Ovary (tissue), 9 donors: ENCODE measurements around the gene ANO2. TPM values are rescaled to one million over a fixed set of nuclear protein-coding genes. Genes with fewer than 3 reads are reported as not detected.

ENCODE experiments used
- DNase-seq, 5 donors: peaks; one replicate each; pipeline ENCODE4 v3.0.0-alpha.2; 2019 to 2020
- H3K27ac ChIP-seq, 2 donors: fragments of 200-600 bp; one replicate each; pipeline versions ENCODE4 v1.5.1 to v1.8.0; 2019 to 2022
- H3K27me3 ChIP-seq: fragments of 200-600 bp; one replicate; pipeline ENCODE4 v1.8.0; 2022
- H3K36me3 ChIP-seq: fragments of 200-600 bp; sonication (generic); one replicate; pipeline ENCODE4 v1.5.1; 2019
- H3K4me1 ChIP-seq: one replicate; pipeline ENCODE4 v1.8.1; 2013; ENCODE audit warnings: mild to moderate bottlenecking, moderate library complexity; ENCODE audit not compliant: insufficient read depth
- H3K4me3 ChIP-seq: fragments of 200-600 bp; sonication (generic); one replicate; pipeline ENCODE4 v1.5.1; 2017
- H3K9me3 ChIP-seq, 2 donors: fragments of 200-600 bp in 1 of 2; sonication (generic) in 1 of 2; one replicate each; pipeline versions ENCODE4 v1.5.1 to v1.8.1; 2013 to 2019; ENCODE audit warnings: mild to moderate bottlenecking in 1 of 2, moderate library complexity in 1 of 2
- EP300 ChIP-seq: sonication (generic); formaldehyde crosslinking; IDR thresholded peaks from one replicate; pipeline ENCODE4 v1.6.1; 2017; ENCODE audit warnings: antibody characterized with exemption
- POLR2A ChIP-seq: fragments of 450-650 bp; IDR thresholded peaks from one replicate; pipeline ENCODE4 v1.6.1; 2017; ENCODE audit warnings: antibody characterized with exemption, mild to moderate bottlenecking, moderate library complexity
- WGBS, 3 donors: extraction: QIAGEN DNeasy Blood & Tissue Kit in 1 of 3; methylation state at CpG; one replicate each; pipeline versions ENCODE4 v1.1.5 to v1.1.7; 2013 to 2017; 5-methylcytosine and 5-hydroxymethylcytosine counted together
- intact Hi-C, 4 donors: fragments of 100-400 bp; cut with DNase I; formaldehyde crosslinking; loops; one replicate each; pipeline versions ENCODE4 v1.11.0 to v1.15.1; 2022 to 2023
- polyA plus RNA-seq, 2 donors: library from polyadenylated mRNA; stranded (reverse); fragments of 200-250 nt in 1 of 2; fragments of 350-450 nt in 1 of 2; fragmentation: Illumina TruSeq in 1 of 2; extraction: RNeasy Lipid Tissue Mini Kit (QIAGEN cat#74804) in 1 of 2; gene quantifications; one replicate each; pipeline ENCODE4 v1.2.3, GENCODE V29; 2013 to 2014
- total RNA-seq, 7 donors: library from RNA; depleted of rRNA in 2 of 7; stranded (reverse); fragments of >200 nt in 2 of 7; fragmentation: NEBNext Ultra II Directional in 3 of 7; extraction: Animal tissue kit (Norgen Biotek cat#: 25700) in 3 of 7; gene quantifications; one replicate each; pipeline versions ENCODE4 v1.1.0 to v1.2.4, GENCODE V29; 2016 to 2023
- TF ChIP-seq, protein P1 (sequence below), 3 donors: fragments of 450-650 bp in 2 of 3; fragments of 200-600 bp in 1 of 3; IDR thresholded peaks; one replicate each; pipeline versions ENCODE4 v1.5.1 to v1.8.0; 2016 to 2022; ENCODE audit warnings: antibody characterized with exemption in 3 of 3, mild to moderate bottlenecking in 1 of 3
- donor health status: DM: no; HTN: no; CAD: no; lungs with moderate emphysema.
- donor health status: DM: no; HTN: no; CAD: no.
- donor health status: Bipolar disorder and iron deficiency.
- donor health status: DM: yes; HTN: yes; CAD: no.
- donor health status: DM: no; HTN: no; CAD: no.
- donor health status: DM: yes; HTN: yes; CAD: no.

The ANO2 gene
- total and polyA plus RNA-seq, 9 donors = 3.0 to 6.7 (median 3.3) TPM

DNA sequence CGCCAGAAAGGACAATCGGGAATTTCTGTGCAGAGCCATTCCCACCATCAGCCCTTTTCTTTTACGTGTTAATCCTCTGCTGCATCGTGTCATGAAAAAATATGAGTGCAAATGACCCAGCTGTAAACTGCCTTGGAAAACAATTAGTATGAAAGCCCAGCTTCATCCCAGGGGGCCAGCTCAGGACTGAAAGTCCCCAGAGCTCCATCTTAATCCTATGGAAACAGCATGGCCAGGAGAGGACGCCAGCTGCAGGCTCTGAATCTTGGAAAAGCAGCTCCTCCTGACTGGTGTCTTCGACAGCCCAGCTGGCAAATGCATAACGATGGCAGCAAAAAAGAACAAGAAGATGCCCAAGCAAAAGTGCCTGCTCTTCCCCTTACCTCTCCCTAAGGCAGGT lies 321.6 kb downstream of the ANO2 start:
- no peaks in the 10 kb centered on the region for H3K36me3 ChIP-seq
- no peaks in the 10 kb centered on the region for H3K27me3 ChIP-seq
- no peak overlapping the region for H3K27ac ChIP-seq
- intact Hi-C loops = no loop called here
- no peak for DNase-seq
- H3K9me3 ChIP-seq = no peaks in the 10 kb centered on the region
- 73 to 82% (median 80%) methylated on average over 7 of the region's 7 CpGs for WGBS, 3 donors
- no peaks in the 10 kb centered on the region for H3K4me1 ChIP-seq
- no peak overlapping the region for H3K4me3 ChIP-seq
- TF ChIP-seq, protein P1, sequence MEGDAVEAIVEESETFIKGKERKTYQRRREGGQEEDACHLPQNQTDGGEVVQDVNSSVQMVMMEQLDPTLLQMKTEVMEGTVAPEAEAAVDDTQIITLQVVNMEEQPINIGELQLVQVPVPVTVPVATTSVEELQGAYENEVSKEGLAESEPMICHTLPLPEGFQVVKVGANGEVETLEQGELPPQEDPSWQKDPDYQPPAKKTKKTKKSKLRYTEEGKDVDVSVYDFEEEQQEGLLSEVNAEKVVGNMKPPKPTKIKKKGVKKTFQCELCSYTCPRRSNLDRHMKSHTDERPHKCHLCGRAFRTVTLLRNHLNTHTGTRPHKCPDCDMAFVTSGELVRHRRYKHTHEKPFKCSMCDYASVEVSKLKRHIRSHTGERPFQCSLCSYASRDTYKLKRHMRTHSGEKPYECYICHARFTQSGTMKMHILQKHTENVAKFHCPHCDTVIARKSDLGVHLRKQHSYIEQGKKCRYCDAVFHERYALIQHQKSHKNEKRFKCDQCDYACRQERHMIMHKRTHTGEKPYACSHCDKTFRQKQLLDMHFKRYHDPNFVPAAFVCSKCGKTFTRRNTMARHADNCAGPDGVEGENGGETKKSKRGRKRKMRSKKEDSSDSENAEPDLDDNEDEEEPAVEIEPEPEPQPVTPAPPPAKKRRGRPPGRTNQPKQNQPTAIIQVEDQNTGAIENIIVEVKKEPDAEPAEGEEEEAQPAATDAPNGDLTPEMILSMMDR (IDR thresholded peaks at IDR 0.05) = no peak
- TF ChIP-seq EP300 (no peak), POLR2A (no peak)

DNA sequence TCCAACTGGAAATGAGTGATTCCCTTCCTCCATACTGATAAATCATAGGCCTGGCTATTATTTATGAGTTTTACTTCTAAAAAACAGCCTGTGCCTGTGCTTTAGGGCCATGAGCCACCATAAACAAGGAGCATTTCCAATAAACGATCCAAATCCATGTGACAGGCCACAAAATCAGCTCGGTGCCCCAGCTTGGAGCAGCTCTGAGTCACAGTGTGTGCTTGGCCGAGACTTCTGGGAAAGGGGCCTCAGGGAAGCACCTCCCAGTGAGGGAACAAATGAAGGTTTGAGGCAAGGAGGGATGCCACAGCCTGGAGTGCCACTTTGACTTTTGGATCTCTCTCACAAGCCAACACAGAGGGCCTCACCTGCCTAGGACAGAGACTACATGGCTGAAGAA lies 322.8 kb downstream of the ANO2 start:
- intact Hi-C loops = no loop called here
- Histone ChIP-seq H3K36me3 (no peaks in the 10 kb centered on the region), H3K4me1 (no peaks in the 10 kb centered on the region), H3K4me3 (no peak overlapping the region), H3K27ac (no peak overlapping the region), H3K9me3 (no peaks in the 10 kb centered on the region), H3K27me3 (no peaks in the 10 kb centered on the region)
- TF ChIP-seq, protein P1 (IDR thresholded peaks at IDR 0.05) = no peak
- no peak for TF ChIP-seq POLR2A
- TF ChIP-seq EP300 = no peak
- DNase-seq = no peak
- WGBS, 3 donors = 67 to 81% (median 68%) methylated on average over 3 of the region's 3 CpGs

DNA sequence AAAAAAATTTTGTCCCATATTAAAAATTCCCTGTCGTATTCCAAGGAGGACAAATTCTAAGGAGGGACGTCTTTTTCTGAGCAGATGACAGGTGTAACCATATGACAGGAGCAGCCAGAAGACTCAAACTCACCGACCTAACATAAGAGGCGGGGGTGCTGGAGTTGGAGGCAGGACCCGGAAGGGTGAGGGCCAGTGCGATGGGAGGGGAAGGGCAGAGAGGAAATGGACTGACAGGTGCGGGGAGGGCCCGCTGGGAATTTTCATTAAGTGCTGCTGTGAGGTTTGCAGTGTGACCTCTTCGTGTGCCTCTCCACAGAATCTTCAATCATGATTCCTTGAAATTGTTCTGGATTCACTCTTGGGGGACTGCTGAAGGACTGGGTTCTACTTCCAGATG lies 323.7 kb downstream of the ANO2 start:
- H3K4me1 ChIP-seq = no peaks in the 10 kb centered on the region
- H3K27me3 ChIP-seq = no peaks in the 10 kb centered on the region
- no peak for DNase-seq
- TF ChIP-seq POLR2A (no peak), EP300 (no peak)
- TF ChIP-seq, protein P1 (IDR thresholded peaks at IDR 0.05) = no peak
- H3K27ac ChIP-seq = no peak overlapping the region
- no peaks in the 10 kb centered on the region for H3K9me3 ChIP-seq
- no peaks in the 10 kb centered on the region for H3K36me3 ChIP-seq
- 85 to 86% (median 85%) methylated on average over 9 of the region's 9 CpGs for WGBS, 3 donors
- H3K4me3 ChIP-seq = no peak overlapping the region
- intact Hi-C loops = no loop called here

DNA sequence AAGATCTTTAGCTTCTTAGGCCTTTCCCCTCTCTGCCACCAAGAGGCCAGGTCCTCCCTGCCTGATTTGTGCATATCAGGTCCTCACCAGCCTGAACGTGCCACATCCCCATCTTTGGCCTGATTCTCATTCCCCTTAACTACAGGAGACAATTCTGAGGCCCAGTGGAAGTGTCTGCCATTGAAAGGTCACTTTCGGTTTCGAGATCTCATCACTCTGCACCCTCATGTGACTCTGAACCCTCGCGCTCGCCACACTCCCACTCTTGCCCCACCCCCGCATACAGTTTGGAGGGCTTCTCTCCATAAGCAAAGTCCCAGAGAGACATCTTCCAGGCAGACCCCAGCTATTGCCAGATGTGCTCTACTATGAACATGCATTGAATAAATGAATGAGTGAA lies 324.2 kb downstream of the ANO2 start:
- Histone ChIP-seq H3K27me3 (no peaks in the 10 kb centered on the region), H3K9me3 (no peaks in the 10 kb centered on the region), H3K4me1 (no peaks in the 10 kb centered on the region), H3K27ac (no peak overlapping the region), H3K36me3 (no peaks in the 10 kb centered on the region), H3K4me3 (no peak overlapping the region)
- intact Hi-C loops = no loop called here
- 90 to 94% (median 93%) methylated on average over 7 of the region's 7 CpGs for WGBS, 3 donors
- TF ChIP-seq, protein P1 (IDR thresholded peaks at IDR 0.05) = no peak
- TF ChIP-seq POLR2A (no peak), EP300 (no peak)
- no peak for DNase-seq

DNA sequence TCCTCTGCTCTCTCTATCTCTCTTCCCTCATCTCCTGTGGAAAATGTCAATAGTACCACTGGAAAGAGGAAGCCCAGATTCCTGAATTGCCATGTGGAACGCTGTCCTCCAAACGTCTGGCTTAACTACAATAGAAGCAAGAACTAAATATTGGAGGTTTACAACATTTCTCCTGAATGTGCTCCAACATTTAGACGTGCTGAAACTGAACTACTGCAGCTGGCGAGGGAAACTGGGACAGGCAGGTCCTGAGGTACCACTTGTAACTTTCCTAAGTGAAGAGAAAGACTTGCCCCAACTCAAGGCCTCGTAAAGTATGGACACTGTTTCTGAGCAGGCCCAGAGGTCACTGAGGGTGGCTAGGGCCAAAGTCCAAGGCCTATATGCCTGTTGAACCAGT lies 325.4 kb downstream of the ANO2 start:
- 26 to 35% (median 30%) methylated on average over 5 of the region's 5 CpGs for WGBS, 3 donors
- Histone ChIP-seq H3K4me1 (no peaks in the 10 kb centered on the region), H3K27me3 (no peaks in the 10 kb centered on the region), H3K4me3 (no peak overlapping the region), H3K27ac (no peak overlapping the region), H3K9me3 (no peaks in the 10 kb centered on the region), H3K36me3 (no peaks in the 10 kb centered on the region)
- intact Hi-C loops = no loop called here
- DNase-seq = no peak
- TF ChIP-seq, protein P1 (IDR thresholded peaks at IDR 0.05) = no peak
- TF ChIP-seq POLR2A (no peak), EP300 (no peak)
